HL-60 (cell line): Measurements from ENCODE around the gene NUP62.
"Not testable (repeated sequence)": the region's sequence is repeated elsewhere in the genome, so short reads cannot be mapped to it uniquely, and the experiment has no call there.

Experiments used
- GABPA ChIP-seq: IDR thresholded peaks from 2 replicates; pipeline ENCODE4 v1.6.1; 2012; ENCODE audit warnings: low read depth
- TF ChIP-seq, protein P1 (sequence below): IDR thresholded peaks from one replicate; pipeline ENCODE4 v1.5.1; 2011; ENCODE audit warnings: low read length, control low read depth, inconsistent platforms; ENCODE audit not compliant: insufficient read depth
- TF ChIP-seq, protein P2 (sequence below): IDR thresholded peaks from 2 replicates; pipeline ENCODE4 v1.6.1; 2012; ENCODE audit warnings: low read depth; ENCODE audit not compliant: insufficient replicate concordance

DNA sequence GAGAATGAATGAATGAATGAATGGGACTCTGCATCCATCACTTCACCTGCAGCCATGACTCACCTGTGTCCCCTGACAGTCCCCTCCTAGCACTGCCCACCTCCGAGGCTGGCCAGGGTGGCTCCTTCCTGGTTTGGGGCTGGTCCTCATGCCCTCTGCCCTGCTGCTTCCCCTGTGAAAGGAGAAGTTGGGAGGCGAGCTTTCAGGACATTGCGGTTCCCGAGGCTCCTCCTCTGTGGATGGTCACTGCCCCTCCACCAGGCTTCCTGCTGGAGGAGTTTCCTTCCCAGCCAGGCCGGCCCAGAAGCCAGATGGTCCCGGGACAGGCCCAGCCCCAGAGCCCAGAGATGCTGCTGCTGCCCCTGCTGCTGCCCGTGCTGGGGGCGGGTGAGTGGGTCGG lies 40.1 kb upstream of the NUP62 start:
- TF ChIP-seq, protein P1, sequence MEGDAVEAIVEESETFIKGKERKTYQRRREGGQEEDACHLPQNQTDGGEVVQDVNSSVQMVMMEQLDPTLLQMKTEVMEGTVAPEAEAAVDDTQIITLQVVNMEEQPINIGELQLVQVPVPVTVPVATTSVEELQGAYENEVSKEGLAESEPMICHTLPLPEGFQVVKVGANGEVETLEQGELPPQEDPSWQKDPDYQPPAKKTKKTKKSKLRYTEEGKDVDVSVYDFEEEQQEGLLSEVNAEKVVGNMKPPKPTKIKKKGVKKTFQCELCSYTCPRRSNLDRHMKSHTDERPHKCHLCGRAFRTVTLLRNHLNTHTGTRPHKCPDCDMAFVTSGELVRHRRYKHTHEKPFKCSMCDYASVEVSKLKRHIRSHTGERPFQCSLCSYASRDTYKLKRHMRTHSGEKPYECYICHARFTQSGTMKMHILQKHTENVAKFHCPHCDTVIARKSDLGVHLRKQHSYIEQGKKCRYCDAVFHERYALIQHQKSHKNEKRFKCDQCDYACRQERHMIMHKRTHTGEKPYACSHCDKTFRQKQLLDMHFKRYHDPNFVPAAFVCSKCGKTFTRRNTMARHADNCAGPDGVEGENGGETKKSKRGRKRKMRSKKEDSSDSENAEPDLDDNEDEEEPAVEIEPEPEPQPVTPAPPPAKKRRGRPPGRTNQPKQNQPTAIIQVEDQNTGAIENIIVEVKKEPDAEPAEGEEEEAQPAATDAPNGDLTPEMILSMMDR = not testable (repeated sequence)
- TF ChIP-seq, protein P2, sequence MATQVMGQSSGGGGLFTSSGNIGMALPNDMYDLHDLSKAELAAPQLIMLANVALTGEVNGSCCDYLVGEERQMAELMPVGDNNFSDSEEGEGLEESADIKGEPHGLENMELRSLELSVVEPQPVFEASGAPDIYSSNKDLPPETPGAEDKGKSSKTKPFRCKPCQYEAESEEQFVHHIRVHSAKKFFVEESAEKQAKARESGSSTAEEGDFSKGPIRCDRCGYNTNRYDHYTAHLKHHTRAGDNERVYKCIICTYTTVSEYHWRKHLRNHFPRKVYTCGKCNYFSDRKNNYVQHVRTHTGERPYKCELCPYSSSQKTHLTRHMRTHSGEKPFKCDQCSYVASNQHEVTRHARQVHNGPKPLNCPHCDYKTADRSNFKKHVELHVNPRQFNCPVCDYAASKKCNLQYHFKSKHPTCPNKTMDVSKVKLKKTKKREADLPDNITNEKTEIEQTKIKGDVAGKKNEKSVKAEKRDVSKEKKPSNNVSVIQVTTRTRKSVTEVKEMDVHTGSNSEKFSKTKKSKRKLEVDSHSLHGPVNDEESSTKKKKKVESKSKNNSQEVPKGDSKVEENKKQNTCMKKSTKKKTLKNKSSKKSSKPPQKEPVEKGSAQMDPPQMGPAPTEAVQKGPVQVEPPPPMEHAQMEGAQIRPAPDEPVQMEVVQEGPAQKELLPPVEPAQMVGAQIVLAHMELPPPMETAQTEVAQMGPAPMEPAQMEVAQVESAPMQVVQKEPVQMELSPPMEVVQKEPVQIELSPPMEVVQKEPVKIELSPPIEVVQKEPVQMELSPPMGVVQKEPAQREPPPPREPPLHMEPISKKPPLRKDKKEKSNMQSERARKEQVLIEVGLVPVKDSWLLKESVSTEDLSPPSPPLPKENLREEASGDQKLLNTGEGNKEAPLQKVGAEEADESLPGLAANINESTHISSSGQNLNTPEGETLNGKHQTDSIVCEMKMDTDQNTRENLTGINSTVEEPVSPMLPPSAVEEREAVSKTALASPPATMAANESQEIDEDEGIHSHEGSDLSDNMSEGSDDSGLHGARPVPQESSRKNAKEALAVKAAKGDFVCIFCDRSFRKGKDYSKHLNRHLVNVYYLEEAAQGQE = not testable (repeated sequence)
- not testable (repeated sequence) for TF ChIP-seq GABPA
